Chondrocyte (in vitro differentiated cells): Measurements from ENCODE around the gene FICD. TPM values are rescaled to one million over a fixed set of nuclear protein-coding genes. Genes with fewer than 3 reads are reported as not detected.
A peak's percentile ranks its signal among the peaks of the same experiment; 100 is the strongest.

Experiments
- DNase-seq: peaks from one replicate; pipeline ENCODE4 v3.0.0; 2021; ENCODE audit warnings: mixed read lengths, low spot score
- H3K27ac Mint-ChIP-seq: one replicate; pipeline ENCODE4 v1.8.0; 2021; ENCODE audit warnings: mild to moderate bottlenecking, moderate library complexity, mixed read lengths; ENCODE audit not compliant: unreplicated experiment
- H3K27me3 Mint-ChIP-seq: 2 replicates; pipeline ENCODE4 v1.8.0; 2021; ENCODE audit warnings: low read depth, mixed read lengths
- H3K36me3 Mint-ChIP-seq: 2 replicates; pipeline ENCODE4 v1.8.0; 2021; ENCODE audit warnings: low read depth, mixed read lengths
- H3K4me1 Mint-ChIP-seq: 2 replicates; pipeline ENCODE4 v1.8.0; 2021; ENCODE audit warnings: low read depth, mild to moderate bottlenecking, mixed read lengths
- H3K4me3 Mint-ChIP-seq: one replicate; pipeline ENCODE4 v1.8.0; 2021; ENCODE audit warnings: mild to moderate bottlenecking, moderate library complexity, mixed read lengths; ENCODE audit not compliant: unreplicated experiment
- H3K9me3 Mint-ChIP-seq: 2 replicates; pipeline ENCODE4 v1.8.0; 2021; ENCODE audit warnings: low read depth, mixed read lengths
- total RNA-seq: library from RNA; stranded (reverse); gene quantifications from 3 replicates; pipeline ENCODE4 v1.2.1, GENCODE V29; 2021
- TF ChIP-seq, protein P1 (sequence below): fragments of 200-600 bp; sonication (generic); IDR thresholded peaks from 2 replicates; pipeline ENCODE4 v1.5.0; 2021; ENCODE audit warnings: antibody characterized with exemption, mild to moderate bottlenecking, moderate library complexity

The FICD gene
- total RNA-seq, 1 donor from 2014 or later: 7.8 TPM

DNA sequence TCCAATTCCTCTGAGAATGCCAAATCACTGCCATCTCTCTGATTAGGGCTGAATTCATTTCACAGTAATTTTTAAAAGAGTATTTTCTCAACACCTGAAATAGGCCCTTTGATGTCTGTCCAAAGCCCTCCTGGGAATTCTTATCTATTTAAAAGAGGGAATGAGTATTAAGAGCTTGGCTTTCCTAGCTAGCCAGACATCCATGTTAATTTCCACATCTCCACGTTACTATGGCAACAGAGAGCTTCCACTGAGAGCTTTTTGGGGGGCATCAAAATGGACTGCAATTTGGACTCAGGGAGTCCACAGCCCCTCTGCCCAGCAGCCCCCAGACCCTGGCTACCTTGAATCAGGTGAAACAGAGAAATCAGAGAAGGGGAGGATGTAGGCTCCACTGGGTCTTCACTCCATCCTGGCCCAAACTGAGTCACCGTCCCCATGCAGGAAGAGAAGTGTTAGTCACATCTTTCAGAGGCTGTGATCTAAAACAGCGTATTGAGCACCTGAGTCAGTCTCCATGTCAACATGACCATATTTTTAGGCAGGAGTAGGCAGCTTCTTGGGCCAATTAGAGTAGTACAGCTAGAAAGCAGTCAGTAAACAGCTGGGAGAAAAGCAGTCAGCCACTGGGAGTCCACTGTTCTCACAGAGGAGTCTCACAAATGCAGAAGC, 7.0 kb upstream of the FICD start:
- H3K4me1 Mint-ChIP-seq: peaks cover 10% of the 10 kb centered on the region
- no peak for DNase-seq
- no peak overlapping the region for H3K4me3 Mint-ChIP-seq

DNA sequence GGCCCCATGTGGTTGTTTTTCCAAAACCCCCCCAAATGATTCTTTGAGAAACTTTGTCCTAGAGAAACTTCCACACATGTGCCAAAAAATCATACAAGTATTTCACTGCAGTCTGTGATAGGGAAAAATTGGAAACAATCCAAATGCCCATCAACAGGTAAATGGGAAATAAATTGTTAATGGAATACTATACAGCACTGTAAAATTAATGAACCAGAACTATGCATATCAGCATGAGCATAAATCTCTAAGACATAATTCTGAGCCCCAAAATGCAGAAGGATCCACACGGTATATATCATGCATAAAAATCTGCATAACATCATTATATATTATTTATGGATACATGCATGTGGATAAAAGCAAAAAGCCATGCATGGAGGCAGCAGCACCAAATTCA, 5.3 kb upstream of the FICD start:
- Mint-ChIP-seq H3K36me3 (no peaks in the 10 kb centered on the region), H3K4me1 (peaks cover 14% of the 10 kb centered on the region), H3K9me3 (no peaks in the 10 kb centered on the region), H3K27ac (no peak overlapping the region), H3K27me3 (peaks cover 12% of the 10 kb centered on the region), H3K4me3 (no peak overlapping the region)
- no peak for DNase-seq
- TF ChIP-seq, protein P1, sequence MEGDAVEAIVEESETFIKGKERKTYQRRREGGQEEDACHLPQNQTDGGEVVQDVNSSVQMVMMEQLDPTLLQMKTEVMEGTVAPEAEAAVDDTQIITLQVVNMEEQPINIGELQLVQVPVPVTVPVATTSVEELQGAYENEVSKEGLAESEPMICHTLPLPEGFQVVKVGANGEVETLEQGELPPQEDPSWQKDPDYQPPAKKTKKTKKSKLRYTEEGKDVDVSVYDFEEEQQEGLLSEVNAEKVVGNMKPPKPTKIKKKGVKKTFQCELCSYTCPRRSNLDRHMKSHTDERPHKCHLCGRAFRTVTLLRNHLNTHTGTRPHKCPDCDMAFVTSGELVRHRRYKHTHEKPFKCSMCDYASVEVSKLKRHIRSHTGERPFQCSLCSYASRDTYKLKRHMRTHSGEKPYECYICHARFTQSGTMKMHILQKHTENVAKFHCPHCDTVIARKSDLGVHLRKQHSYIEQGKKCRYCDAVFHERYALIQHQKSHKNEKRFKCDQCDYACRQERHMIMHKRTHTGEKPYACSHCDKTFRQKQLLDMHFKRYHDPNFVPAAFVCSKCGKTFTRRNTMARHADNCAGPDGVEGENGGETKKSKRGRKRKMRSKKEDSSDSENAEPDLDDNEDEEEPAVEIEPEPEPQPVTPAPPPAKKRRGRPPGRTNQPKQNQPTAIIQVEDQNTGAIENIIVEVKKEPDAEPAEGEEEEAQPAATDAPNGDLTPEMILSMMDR: no peak

More for the DNA sequence above, 7.0 kb upstream of the FICD start:
- Mint-ChIP-seq H3K9me3 (peaks cover 9% of the 10 kb centered on the region), H3K27me3 (peaks cover 22% of the 10 kb centered on the region), H3K27ac (no peak overlapping the region), H3K36me3 (no peaks in the 10 kb centered on the region)
- TF ChIP-seq, protein P1: no peak

DNA sequence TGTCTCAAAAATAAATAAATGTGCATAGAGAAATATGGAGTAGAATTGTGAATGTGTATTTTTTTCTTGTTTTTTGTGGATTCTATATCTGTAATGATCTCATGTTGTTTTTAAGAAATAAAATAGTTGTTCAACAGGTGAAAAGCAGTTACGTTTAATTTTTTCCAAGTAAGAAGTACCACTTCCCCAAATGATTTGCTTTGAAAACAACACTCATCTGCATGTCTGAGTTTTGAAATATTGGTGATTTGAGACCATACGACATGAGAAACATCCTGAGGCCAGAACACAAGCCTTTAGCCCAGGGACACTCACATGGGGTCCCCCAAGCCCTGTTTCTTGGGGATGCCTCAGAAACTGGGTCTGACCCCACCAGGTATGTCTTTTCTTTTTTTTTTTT, 4.2 kb upstream of the FICD start:
- H3K27ac Mint-ChIP-seq: no peak overlapping the region
- H3K9me3 Mint-ChIP-seq: no peaks in the 10 kb centered on the region
- TF ChIP-seq, protein P1: no peak
- DNase-seq: no peak
- no peak overlapping the region for H3K4me3 Mint-ChIP-seq
- H3K27me3 Mint-ChIP-seq: peaks cover 4% of the 10 kb centered on the region
- no peaks in the 10 kb centered on the region for H3K36me3 Mint-ChIP-seq
- peaks cover 17% of the 10 kb centered on the region for H3K4me1 Mint-ChIP-seq

DNA sequence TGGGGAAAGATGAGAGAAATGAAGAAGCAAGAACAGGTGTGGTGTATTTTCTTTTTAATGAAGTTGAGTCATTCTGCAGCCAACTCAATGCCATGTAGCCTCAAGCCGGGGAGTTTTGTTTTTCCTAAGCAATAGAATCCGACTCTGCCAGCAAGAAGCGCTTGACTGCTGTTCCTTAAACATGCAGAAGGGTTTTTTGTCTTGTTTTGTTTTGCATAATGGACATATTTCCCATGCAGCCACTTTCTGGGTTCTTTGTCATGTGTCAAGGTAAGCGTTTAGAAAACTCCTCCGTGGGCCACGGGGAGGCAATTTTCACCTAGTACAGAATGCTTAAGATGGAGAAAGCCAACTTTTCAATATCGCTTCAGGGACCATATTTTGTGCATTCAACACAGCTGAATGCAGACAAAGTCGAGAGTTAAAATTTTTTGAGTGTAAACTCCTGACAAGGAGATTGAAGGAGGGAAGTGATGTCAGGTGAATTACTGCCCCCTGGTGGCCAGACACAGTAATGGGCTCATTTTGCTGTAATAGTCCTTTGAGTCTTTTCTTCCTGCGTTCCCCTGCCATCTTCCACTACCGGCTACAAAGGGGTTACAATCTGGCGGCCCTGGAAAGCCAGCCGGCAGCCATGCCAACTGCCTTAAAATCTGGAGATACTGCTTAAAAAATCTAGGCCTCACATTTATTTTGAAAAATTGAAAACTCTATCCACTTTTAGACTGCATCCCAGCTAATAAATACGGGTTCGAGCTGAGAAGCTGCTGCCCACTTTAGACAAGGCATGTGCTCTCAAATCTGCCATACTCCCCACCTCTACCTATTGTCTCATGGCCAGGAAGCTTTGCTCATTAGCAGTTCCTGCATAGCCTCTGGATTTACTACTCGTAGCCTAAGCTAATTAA, 3.2 kb upstream of the FICD start:
- Mint-ChIP-seq H3K27me3 (no peaks in the 10 kb centered on the region), H3K36me3 (no peaks in the 10 kb centered on the region), H3K4me3 (no peak overlapping the region), H3K9me3 (no peaks in the 10 kb centered on the region), H3K4me1 (peaks cover 27% of the 10 kb centered on the region), H3K27ac (peak overlapping the region; percentile 58)
- no peak for DNase-seq
- TF ChIP-seq, protein P1: peak; percentile 96

DNA sequence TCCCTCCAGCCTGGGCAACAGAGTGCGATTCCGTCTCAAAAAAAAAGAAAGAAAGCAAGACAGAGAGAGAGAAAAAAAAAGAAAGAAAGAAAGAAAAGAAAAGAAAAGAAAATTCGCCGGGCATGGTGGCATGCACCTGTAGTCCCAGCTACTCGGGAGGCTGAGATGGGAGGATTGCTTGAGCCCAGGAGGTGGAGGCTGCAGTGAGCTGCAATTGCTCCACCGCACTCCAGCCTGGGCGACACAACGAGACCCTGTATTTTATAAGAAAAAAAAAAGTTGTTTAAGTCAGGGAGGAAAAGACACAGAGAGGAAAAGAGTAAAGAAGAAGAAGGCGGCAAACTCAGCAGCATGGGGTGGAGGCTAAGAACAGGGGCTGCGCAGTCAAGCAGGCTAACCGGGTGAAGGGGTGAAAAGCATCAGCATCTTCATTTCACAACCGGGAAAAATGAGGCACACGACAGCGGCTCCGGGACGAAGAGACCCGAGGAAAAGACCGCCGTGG, 557 bp upstream of the FICD start:
- no peaks in the 10 kb centered on the region for H3K27me3 Mint-ChIP-seq
- H3K27ac Mint-ChIP-seq: peak overlapping the region; percentile 89
- no peaks in the 10 kb centered on the region for H3K9me3 Mint-ChIP-seq
- no peak for DNase-seq
- TF ChIP-seq, protein P1: no peak
- H3K4me3 Mint-ChIP-seq: peak overlapping the region; percentile 90
- H3K4me1 Mint-ChIP-seq: peaks cover 32% of the 10 kb centered on the region
- H3K36me3 Mint-ChIP-seq: peaks cover 6% of the 10 kb centered on the region
